Fibroblast of lung (primary cell): Measurements from ENCODE around the gene GLRA2.

Experiments used
- CTCF ChIP-seq, 2 donors: IDR thresholded peaks in 1 of 2; conservative IDR thresholded peaks in 1 of 2; 1 replicate in 1 of 2; 2 replicates in 1 of 2; pipeline ENCODE4 v1.5.1; 2011 to 2012; ENCODE audit warnings: low read length in 2 of 2, control low read depth in 1 of 2, inconsistent platforms in 1 of 2, low read depth in 1 of 2, mild to moderate bottlenecking in 1 of 2
- EZH2 ChIP-seq: IDR thresholded peaks from 2 replicates; pipeline ENCODE4 v1.5.1; 2012; ENCODE audit warnings: low read length, control low read depth, mild to moderate bottlenecking; ENCODE audit errors: missing control alignments

- TF ChIP-seq CTCF (conservative IDR thresholded peaks at IDR 0.05 in 1 of 2, IDR thresholded peaks at IDR 0.05 in 1 of 2; ENCODE audit: low read depth in 1 of 2, low read length in 2 of 2): peak; percentile 43 to 65
- TF ChIP-seq EZH2: no peak
Measured at GRCh38 chrX:14697451-14697850, 168.1 kb downstream of the GLRA2 start.
